ENCODE measurements around the gene CFAP141.

Gene CFAP141

DNA sequence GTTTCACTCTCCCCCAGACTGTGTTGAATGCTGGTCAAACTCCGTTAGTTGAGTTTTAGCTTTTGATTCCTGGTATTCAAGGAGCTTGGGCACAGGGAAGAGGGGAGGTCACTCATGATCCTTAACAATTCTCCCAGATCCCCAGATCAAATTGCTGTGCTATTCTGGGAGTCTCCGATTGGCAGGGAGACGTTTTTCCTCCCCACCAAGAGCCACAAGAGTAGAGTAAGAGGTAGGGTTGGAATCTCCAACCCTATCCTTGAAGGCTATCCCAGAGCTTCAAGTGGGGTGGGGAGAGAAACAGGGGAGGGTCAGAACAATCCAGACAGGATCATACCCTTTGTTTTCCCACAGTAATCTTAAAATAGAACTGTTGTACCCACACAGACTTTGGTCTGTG is 13.7 kb downstream of the CFAP141 start:
- H3K4me3 ChIP-seq = no peak overlapping the region

GRCh38 chr1:154191990-154192461 is 14.1 kb downstream of the CFAP141 start, which contains the start of gene TPM3:
TSS of gene TPM3 (minus strand) at chr1:154192100. CDS start at chr1:154192018, 82 bp downstream.
- Histone ChIP-seq H3K27me3 (peaks cover 0 to 8% of the 10 kb centered on the region in 2 donors), H3K4me3 (no peak within 1 kb of the TSS), H3K27ac (peak within 1 kb of the TSS in 1 of 2 donors; percentile 15), H3K9me3 (no peaks in the 10 kb centered on the region), H3K4me1 (peaks cover 0 to 18% (median 8%) of the 10 kb centered on the region in 4 donors), H3K36me3 (no peaks in the 10 kb centered on the region)
- peak in 1 of 2 donors; percentile 12 for DNase-seq
- TF ChIP-seq, protein P1, sequence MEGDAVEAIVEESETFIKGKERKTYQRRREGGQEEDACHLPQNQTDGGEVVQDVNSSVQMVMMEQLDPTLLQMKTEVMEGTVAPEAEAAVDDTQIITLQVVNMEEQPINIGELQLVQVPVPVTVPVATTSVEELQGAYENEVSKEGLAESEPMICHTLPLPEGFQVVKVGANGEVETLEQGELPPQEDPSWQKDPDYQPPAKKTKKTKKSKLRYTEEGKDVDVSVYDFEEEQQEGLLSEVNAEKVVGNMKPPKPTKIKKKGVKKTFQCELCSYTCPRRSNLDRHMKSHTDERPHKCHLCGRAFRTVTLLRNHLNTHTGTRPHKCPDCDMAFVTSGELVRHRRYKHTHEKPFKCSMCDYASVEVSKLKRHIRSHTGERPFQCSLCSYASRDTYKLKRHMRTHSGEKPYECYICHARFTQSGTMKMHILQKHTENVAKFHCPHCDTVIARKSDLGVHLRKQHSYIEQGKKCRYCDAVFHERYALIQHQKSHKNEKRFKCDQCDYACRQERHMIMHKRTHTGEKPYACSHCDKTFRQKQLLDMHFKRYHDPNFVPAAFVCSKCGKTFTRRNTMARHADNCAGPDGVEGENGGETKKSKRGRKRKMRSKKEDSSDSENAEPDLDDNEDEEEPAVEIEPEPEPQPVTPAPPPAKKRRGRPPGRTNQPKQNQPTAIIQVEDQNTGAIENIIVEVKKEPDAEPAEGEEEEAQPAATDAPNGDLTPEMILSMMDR (IDR thresholded peaks at IDR 0.05) = no peak
- intact Hi-C loops (cut with DNase I; ENCODE audit: low total_unique reads) = no loop called here

More for the DNA sequence above, 13.7 kb downstream of the CFAP141 start:
- TF ChIP-seq, protein P1 (IDR thresholded peaks at IDR 0.05) = no peak
- H3K4me1 ChIP-seq = peaks cover 0 to 18% (median 8%) of the 10 kb centered on the region in 4 donors
- no peaks in the 10 kb centered on the region for H3K36me3 ChIP-seq
- H3K27me3 ChIP-seq = peaks cover 0 to 8% of the 10 kb centered on the region in 2 donors
- no peak overlapping the region for H3K27ac ChIP-seq
- peak in 1 of 2 donors; percentile 21 for DNase-seq
- no peaks in the 10 kb centered on the region for H3K9me3 ChIP-seq
- intact Hi-C loops (cut with DNase I; ENCODE audit: low total_unique reads) = no loop called here

- Histone ChIP-seq H3K27me3 (peaks cover 0 to 8% of the 10 kb centered on the region in 2 donors), H3K27ac (peak overlapping the region in 1 of 2 donors; percentile 15), H3K4me1 (peaks cover 0 to 18% (median 8%) of the 10 kb centered on the region in 4 donors), H3K4me3 (no peak overlapping the region), H3K9me3 (no peaks in the 10 kb centered on the region), H3K36me3 (no peaks in the 10 kb centered on the region)
- TF ChIP-seq, protein P1 (IDR thresholded peaks at IDR 0.05) = no peak
- intact Hi-C loops (cut with DNase I; ENCODE audit: low total_unique reads) = no loop called here
- peak in 1 of 2 donors; percentile 13 for DNase-seq
These were observed 15.6 kb downstream of the CFAP141 start for GRCh38 chr1:154190550-154190949.

DNA sequence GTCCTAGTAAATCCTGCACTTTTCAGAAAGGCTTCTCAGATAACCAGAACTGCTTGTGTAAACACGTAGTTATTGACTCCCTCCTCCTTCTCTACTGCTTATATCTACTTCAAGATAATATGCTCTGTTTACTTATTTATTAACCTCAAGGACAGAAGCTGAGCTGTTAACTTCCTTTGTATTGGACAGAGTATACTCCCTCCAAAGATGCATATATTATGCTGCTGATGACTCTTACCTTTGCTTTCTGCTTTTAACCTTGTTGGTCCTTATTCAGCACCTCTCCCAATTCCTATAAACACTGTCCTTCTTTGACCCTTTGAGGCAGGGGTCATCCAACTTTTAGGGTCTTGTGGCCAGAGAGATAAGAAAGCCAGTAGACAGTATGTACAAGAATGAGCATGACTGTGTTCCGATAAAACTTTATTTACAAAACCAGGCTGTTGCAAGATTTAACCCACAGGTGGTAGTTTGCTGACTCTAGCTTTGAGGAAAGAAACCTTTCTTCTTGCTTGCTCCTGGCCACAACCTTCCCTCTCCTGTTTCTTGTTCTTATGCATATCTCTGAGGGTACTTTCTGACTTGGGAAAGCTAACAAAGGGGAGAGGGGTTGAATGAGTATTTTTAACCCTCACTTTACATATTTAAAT is 19.2 kb downstream of the CFAP141 start:
- peaks cover 0 to 20% (median 11%) of the 10 kb centered on the region in 4 donors for H3K4me1 ChIP-seq
- no peak for DNase-seq
- no peaks in the 10 kb centered on the region for H3K27me3 ChIP-seq
- no peak overlapping the region for H3K27ac ChIP-seq
- H3K4me3 ChIP-seq = no peak overlapping the region
- intact Hi-C loops (cut with DNase I; ENCODE audit: low total_unique reads) = no loop called here
- no peaks in the 10 kb centered on the region for H3K9me3 ChIP-seq
- no peaks in the 10 kb centered on the region for H3K36me3 ChIP-seq
- TF ChIP-seq, protein P1 (IDR thresholded peaks at IDR 0.05) = no peak

- Histone ChIP-seq H3K4me1 (peaks cover 0 to 26% (median 15%) of the 10 kb centered on the region in 4 donors), H3K36me3 (no peaks in the 10 kb centered on the region), H3K27me3 (no peaks in the 10 kb centered on the region), H3K27ac (no peak overlapping the region), H3K4me3 (no peak overlapping the region), H3K9me3 (no peaks in the 10 kb centered on the region)
- TF ChIP-seq, protein P1 (IDR thresholded peaks at IDR 0.05) = peak in 1 of 2 experiments; percentile 21
- intact Hi-C loops (cut with DNase I; ENCODE audit: low total_unique reads) = no loop called here
- peak in 1 of 2 donors; percentile 27 for DNase-seq
These were observed 20.0 kb downstream of the CFAP141 start for GRCh38 chr1:154186177-154186576.
